DND-41 (cell line): ENCODE results near the gene ARID3A.

Experiments
- ATAC-seq: fragments of 200-7000 bp; cut with Tn5 transposase; 3 replicates; pipeline ENCODE4 v1.9.1; 2021; ENCODE audit warnings: low read depth; ENCODE audit not compliant: insufficient read depth
- DNase-seq: peaks from one replicate; pipeline ENCODE4 v3.0.0-alpha.2; 2020
- H2AFZ ChIP-seq: 2 replicates; pipeline ENCODE4 v1.6.0; 2012; ENCODE audit warnings: low read depth, low read length
- H3K27ac ChIP-seq: 2 replicates; pipeline ENCODE4 v1.5.1; 2012; ENCODE audit warnings: low read length, inconsistent platforms
- H3K27me3 ChIP-seq: fragments of 200-600 bp; sonication (generic); 2 replicates; pipeline ENCODE4 v1.6.0; 2012; ENCODE audit warnings: low read length, mild to moderate bottlenecking, inconsistent platforms; ENCODE audit not compliant: insufficient read depth, poor library complexity
- H3K36me3 ChIP-seq: 2 replicates; pipeline ENCODE4 v1.5.1; 2012; ENCODE audit warnings: low read length, inconsistent platforms; ENCODE audit not compliant: insufficient read depth
- H3K4me1 ChIP-seq: 2 replicates; pipeline ENCODE4 v1.5.1; 2012; ENCODE audit warnings: mild to moderate bottlenecking, low read length; ENCODE audit not compliant: insufficient read depth
- H3K4me2 ChIP-seq: 2 replicates; pipeline ENCODE4 v1.6.0; 2012; ENCODE audit warnings: mild to moderate bottlenecking, moderate library complexity, low read length, inconsistent platforms; ENCODE audit not compliant: insufficient read depth
- H3K4me3 ChIP-seq, 2 experiments: fragments of 200-600 bp in 1 of 2; shearing (Covaris generic) in 1 of 2; 2 replicates each; pipeline ENCODE4 v1.5.1; 2012 to 2016; ENCODE audit warnings: inconsistent platforms in 2 of 2, low read length in 2 of 2, mild to moderate bottlenecking in 2 of 2, low read depth in 1 of 2, moderate library complexity in 1 of 2
- H3K79me2 ChIP-seq: 2 replicates; pipeline ENCODE4 v1.6.0; 2012; ENCODE audit warnings: low read length, inconsistent platforms; ENCODE audit not compliant: insufficient read depth
- H3K9ac ChIP-seq: 2 replicates; pipeline ENCODE4 v1.6.0; 2012; ENCODE audit warnings: low read depth, mild to moderate bottlenecking, inconsistent platforms, low read length, moderate library complexity
- H3K9me3 ChIP-seq: 2 replicates; pipeline ENCODE4 v1.5.1; 2012; ENCODE audit warnings: low read length, moderate library complexity, mild to moderate bottlenecking, inconsistent platforms; ENCODE audit not compliant: insufficient read depth, severe bottlenecking
- H4K20me1 ChIP-seq: 2 replicates; pipeline ENCODE4 v1.6.0; 2012; ENCODE audit warnings: low read length; ENCODE audit not compliant: insufficient read depth
- CTCF ChIP-seq: IDR thresholded peaks from 2 replicates; pipeline ENCODE4 v1.5.1; 2012; ENCODE audit warnings: borderline replicate concordance, low read length, moderate library complexity, mild to moderate bottlenecking; ENCODE audit not compliant: poor library complexity, severe bottlenecking; ENCODE audit errors: extremely low read depth
- EZH2 ChIP-seq: IDR thresholded peaks from 3 replicates; pipeline ENCODE4 v1.6.1; 2012; ENCODE audit warnings: borderline replicate concordance, low read depth, mild to moderate bottlenecking, moderate library complexity, low read length, inconsistent platforms; ENCODE audit not compliant: severe bottlenecking

Gene ARID3A

GRCh38 chr19:1009981-1010538 is 84.2 kb downstream of the ARID3A start:
- H3K4me2 ChIP-seq = no peak overlapping the region
- DNase-seq = no peak
- no peak overlapping the region for H3K9ac ChIP-seq
- H2AFZ ChIP-seq = no peak overlapping the region
- ATAC-seq = no peak
- 0 out of 2 replicates have a peak, but pooled peaks cover under 1% of the 10 kb centered on the region for H3K4me1 ChIP-seq
- H3K4me3 ChIP-seq = no peak overlapping the region
- H3K27ac ChIP-seq = no peak overlapping the region
- peaks cover 43% of the 10 kb centered on the region for H4K20me1 ChIP-seq
- peaks cover 59% of the 10 kb centered on the region for H3K36me3 ChIP-seq
- no peaks in the 10 kb centered on the region for H3K9me3 ChIP-seq
- TF ChIP-seq EZH2 (no peak), CTCF (no peak)
- no peaks in the 10 kb centered on the region for H3K27me3 ChIP-seq
- H3K79me2 ChIP-seq = peaks cover 22% of the 10 kb centered on the region

DNA sequence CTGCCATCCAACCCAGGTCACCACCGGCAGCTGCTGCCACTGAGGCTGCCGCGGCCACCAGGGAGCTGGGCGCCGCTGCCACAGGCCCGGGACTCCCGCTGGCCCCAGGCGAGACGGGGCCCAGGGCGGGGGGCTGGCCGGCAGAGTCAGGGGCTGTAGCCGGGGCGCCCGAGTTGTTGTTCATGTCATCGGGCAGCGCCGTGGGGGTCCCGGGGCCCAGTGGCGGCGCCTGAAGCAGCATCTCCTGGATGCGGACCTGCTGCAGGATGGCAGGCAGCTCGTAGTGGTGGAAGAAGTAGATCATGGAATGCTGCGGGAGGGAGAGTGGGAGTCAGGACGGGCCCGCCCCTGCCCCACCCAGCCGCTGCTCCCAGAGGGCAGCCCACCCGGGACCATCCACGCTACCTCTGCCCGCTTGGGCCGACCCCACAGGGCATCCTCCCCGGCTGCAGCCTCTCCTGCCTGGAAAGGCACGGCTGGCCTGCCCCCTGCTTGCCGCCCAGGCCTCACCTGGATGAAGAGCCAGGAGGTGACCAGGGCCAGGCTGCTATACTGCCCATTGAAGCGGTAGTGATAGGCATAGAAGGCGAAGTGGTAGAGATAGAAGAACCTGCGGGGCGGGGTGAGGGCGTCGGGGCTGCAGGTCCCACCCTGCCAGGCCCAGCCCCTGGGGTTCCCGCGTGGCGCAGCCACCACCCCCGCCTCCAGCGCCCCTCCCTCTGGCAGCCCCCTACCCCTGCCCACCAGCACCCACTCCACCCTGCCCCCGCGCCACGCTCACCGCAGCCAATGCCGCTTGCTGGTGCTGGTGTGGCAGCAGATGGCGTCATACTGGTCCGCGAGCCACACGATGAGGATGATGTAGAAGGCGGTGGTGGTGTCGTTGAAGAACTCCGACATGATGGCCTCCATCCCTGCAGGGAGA is 85.0 kb downstream of the ARID3A start:
- ATAC-seq (no peak), DNase-seq (no peak)
- Histone ChIP-seq H3K4me1 (0 out of 2 replicates have a peak, but pooled peaks cover 2% of the 10 kb centered on the region), H3K4me3 (no peak overlapping the region), H3K79me2 (peaks cover 30% of the 10 kb centered on the region), H4K20me1 (peaks cover 51% of the 10 kb centered on the region), H3K36me3 (peaks cover 67% of the 10 kb centered on the region), H3K9ac (no peak overlapping the region), H3K27me3 (no peaks in the 10 kb centered on the region), H3K4me2 (no peak overlapping the region), H3K9me3 (no peaks in the 10 kb centered on the region), H2AFZ (no peak overlapping the region), H3K27ac (no peak overlapping the region)
- TF ChIP-seq CTCF (no peak), EZH2 (no peak)

DNA sequence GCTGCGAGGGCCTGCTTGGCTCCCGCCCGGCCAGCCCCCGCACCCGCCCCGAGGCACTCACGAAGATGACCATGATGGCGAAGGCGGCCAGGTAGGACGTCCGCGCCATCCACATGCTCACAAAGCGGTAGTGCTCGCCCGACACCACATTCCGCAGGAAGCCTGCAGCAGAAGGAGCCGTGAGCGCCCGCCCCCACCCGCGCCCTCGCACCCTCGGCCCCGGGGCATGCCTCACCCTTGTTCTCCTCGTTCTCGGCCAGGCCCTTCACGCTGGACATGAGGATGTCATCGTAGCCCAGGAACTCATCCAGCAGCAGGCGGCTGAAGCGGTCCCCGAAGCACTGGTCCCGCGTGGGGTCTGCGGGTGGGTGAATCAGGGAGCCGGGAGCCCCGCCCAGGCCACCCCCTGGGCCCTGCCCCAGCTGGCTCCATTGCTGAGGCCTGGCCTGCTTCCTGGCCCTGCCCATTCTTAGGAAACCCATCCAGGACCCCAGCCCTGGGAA is 86.0 kb downstream of the ARID3A start:
- Histone ChIP-seq H3K4me2 (no peak overlapping the region), H4K20me1 (peaks cover 57% of the 10 kb centered on the region), H3K79me2 (peaks cover 41% of the 10 kb centered on the region), H3K27ac (no peak overlapping the region), H3K27me3 (no peaks in the 10 kb centered on the region), H3K4me1 (peaks cover 9% of the 10 kb centered on the region; the same call in 1 of the 2 replicates), H3K36me3 (peaks cover 76% of the 10 kb centered on the region), H2AFZ (no peak overlapping the region), H3K9ac (no peak overlapping the region), H3K9me3 (no peaks in the 10 kb centered on the region), H3K4me3 (no peak overlapping the region)
- TF ChIP-seq CTCF (no peak), EZH2 (no peak)
- no peak for DNase-seq
- ATAC-seq = no peak
